Measurements from ENCODE around the gene KCNE3.

- TF ChIP-seq CTCF (IDR thresholded peaks at IDR 0.05; ENCODE audit: insufficient read depth, low read length) (no peak), GABPA (IDR thresholded peaks at IDR 0.05; ENCODE audit: low read depth) (no peak)
These were observed 42.2 kb downstream of the KCNE3 start for GRCh38 chr11:74425100-74425499.
